NCI-H2029 treated with DMSO at 0.1 percent for 48 hours (cell line): ENCODE data around the gene GIMD1.
"Not testable (repeated sequence)": the region's sequence is repeated elsewhere in the genome, so short reads cannot be mapped to it uniquely, and the experiment has no call there.

ENCODE experiments used
- DNase-seq: peaks from one replicate; lab custom pipeline; 2025; lab: John Stamatoyannopoulos, UW

GIMD1 gene

DNA sequence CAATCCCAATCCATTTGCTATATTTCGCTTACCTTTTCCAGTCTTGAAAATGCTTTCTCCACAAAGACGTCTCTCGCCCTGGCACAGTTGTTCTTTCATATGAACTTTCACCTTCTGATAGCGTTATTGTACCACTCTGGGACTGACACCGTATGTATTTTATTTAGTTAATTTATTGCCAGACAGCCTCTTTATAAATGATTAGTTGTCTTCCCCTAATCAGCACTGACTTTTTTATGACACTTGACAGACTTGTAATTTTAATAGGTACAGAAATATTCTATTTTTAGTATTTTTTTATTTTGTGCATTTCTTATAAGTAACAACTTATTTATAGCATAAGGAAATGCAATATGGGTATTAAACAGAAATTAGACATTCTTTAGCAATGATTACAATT lies at the start of gene GIMD1:
TSS of gene GIMD1 (minus strand) at position 101 of the 400 bp plus-strand sequence. CDS start 1,343 bp downstream, outside the sequence.
- no peak for DNase-seq

DNA sequence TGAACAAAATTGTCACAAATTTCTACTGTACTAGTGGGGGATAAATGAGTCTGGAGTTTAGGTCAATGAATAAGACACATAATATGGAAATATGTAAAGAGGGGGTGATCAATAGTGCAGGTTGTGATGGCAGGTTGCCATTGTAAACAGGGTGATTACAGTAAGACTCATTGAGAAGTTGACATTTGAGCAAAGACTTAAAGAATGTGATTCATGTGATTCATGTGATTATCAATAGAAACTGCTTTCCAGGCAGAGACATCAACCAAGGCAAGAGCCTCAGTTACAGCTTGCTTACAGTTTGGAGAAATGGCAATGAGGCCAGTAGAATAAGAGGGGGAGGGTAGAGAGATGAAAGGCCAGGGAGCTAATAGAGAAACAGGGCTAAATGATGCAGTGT lies 45.8 kb upstream of the GIMD1 start:
- no peak for DNase-seq

DNA sequence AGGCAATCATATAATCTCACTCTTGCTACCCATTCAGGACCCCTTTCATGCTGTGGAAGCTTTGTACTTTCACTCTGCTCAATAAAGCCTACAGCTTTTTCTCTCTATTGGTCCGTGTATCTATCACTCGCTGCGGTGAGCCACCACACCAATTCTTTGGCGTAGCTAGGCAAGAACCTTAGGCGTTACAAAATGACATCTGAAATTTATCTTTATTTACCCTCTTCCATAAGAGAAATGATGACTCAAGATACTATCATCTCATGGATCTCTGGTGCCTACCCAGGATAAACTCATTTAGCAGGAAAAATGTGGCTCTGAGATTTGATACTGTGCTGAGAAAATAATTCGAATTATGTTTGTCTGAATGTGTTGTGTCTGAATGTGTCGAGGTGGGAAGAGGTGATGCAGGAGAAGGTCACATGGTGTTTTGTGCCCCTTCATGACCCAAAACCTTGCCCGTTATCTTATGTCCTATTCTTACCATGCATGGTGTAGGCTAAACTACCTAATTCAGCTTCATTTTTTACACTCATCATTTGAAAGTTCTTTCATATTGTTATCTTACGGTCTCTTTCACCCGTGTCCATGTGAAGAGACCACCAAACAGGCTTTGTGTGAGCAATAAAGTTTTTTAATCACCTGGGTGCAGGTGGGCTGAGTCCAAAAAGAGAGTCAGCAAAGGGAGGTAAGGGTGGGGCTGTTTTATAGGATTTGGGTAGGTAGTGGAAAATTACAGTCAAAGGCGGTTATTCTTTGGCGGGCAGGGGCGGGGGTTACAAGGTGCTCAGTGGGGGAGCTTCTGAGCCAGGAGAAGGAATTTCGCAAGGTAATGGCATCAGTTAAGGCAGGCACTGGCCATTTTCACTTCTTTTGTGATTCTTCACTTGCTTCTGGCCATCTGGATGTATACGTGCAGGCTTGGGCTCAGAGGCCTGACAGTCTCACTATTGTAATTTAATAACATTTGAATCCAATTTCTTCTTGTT lies 41.6 kb upstream of the GIMD1 start:
- DNase-seq = no peak

- DNase-seq = not testable (repeated sequence)
Observed at GRCh38 chr4:106408004-106408403, 39.4 kb upstream of the GIMD1 start.

GRCh38 chr4:106401157-106401556 lies 32.6 kb upstream of the GIMD1 start:
- DNase-seq = no peak

DNA sequence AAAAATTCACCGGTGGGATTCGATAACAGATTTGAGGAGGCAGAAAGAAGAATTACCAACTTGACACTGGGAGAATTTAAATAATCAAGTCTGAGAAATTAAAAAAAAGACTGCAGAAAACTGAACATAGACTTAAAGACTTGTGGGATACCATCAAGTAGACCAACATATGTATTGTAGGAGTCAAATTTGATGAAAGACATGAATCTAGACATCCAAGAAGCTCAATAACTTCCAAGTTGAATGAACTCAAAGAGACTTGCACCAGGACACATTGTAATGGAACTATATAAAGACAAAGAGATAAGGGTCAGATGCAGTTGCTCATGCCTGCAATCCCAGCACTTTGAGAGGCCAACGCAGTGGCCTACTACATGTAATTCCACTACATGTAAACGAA lies 30.3 kb upstream of the GIMD1 start:
- not testable (repeated sequence) for DNase-seq

DNA sequence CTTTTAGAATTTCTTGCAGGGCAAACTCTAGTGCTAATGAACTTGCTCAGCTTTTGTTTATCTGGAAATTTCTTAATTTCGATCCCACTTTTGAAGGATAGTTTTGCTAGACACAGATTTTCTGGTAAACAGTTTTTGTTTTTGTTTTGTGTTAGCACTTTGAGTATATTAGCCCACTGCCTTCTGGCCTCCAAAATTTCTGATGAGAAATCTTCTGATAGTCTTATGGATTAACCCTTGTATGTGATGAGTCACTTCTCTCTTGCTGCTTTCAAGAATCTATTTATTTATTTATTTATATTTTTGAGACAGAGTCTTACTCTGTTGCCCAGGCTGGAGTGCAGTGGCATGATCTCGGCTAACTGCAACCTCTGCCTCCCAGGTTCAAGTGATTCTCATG lies 27.0 kb upstream of the GIMD1 start:
- DNase-seq = no peak

DNA sequence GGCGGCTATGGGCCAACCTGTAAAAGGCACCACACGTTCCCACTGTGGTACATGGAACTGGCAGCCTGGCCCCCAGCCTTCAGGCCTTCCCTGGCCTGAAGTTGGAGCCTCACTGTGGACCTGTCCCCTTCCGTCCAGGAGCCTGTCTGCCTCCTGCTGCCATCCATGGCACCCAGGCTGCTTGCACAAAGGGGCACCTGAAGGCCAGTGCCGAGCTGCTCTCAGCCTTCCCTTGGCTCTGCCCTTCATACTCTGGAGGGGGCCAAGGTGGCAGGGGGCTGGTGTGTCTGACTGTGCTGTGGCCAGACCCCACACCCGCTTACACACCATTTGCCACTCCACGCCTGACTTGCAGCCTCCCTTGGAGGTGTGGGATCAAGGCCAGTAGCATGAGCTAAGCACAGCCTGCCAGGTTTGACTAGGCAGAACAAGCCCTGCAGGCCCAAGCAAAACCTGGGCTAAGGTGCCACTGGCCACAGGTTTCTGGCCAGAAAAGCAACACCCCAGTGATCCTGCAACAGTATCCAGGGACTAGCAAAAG lies 17.3 kb upstream of the GIMD1 start:
- no peak for DNase-seq

DNA sequence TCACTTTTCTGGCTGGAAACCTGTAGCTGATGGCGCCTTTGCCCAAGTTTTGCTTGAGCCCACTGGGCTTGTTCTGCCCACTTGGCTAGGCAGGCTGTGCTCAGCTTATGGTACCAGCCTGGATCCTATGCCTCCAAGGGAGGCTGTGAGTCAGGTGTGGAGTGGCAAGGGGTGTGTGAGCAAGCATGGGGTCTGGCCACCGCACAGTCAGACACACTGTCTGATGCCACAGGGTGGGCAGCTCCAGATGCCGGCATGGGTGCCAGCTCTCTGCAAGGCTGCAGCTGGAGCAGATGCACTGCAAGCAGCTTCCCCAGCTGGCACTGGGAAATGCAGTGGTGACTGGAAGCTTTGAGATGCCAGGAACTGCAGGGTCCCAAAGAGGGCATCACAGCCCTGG lies 16.3 kb upstream of the GIMD1 start:
- no peak for DNase-seq

DNA sequence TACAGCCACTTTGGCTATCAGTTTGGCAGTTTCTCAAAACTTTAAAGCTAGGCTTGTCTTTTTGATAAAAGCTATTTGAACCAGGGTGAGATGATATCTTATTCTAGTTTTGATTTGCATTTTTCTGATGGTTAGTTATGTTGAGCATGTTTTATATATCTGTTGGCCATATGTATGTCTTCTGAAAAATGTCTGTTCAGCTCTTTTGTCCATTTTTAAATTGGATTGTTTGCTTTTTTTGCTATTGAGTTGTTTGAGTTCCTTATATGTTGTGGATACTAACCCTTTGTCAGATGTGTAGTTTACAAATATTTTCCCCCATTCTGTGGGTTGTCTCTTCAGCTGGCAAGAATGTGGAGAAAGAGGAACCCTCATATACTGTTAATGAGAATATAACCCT lies 11.6 kb upstream of the GIMD1 start:
- DNase-seq = no peak

DNA sequence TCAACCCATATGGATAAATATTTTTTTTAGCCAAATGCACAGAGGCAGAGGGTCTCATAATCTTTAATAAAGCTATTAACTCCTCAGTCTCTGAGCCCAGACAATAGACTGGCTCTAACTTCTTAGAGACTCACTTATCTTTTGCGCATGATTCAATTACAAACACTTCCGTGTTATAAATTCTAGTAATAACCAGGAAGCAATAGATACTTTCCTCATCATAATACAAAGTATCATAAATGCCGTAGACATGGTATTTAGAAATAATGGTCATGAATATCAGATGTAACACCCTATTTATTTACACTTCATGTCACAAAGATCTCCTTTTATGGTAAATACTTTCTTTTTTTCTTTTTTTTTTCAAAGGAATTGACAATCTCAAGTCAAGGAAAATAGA lies 4.4 kb upstream of the GIMD1 start:
- DNase-seq = no peak

GRCh38 chr4:106371161-106371560 lies 2.6 kb upstream of the GIMD1 start:
- DNase-seq = no peak

GRCh38 chr4:106370214-106370613 lies 1.6 kb upstream of the GIMD1 start:
- no peak for DNase-seq

- no peak for DNase-seq
Observed at GRCh38 chr4:106369456-106370060, 980 bp upstream of the GIMD1 start.

DNA sequence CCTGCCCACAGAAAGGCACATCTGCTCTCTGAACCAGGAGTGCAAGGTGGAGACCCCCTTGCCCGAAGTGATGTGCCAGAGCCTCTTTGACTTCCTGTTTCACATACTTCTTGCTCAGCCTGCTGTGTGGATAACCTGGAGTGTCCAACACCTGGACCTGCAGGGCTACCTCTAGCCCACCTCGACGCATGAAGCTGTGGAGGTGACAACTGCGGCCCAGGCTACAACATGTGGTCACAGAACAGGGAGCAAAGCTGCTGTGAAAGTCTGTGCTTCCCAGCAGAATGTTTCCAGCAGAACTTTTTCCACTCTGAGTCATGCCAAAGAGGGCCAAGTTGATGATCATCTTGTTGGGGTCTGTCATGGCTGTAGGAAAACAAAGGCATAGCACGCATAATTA lies 1.5 kb downstream of the GIMD1 start:
- DNase-seq = no peak

- no peak for DNase-seq
Observed at GRCh38 chr4:106366026-106366425, 2.6 kb downstream of the GIMD1 start.

DNA sequence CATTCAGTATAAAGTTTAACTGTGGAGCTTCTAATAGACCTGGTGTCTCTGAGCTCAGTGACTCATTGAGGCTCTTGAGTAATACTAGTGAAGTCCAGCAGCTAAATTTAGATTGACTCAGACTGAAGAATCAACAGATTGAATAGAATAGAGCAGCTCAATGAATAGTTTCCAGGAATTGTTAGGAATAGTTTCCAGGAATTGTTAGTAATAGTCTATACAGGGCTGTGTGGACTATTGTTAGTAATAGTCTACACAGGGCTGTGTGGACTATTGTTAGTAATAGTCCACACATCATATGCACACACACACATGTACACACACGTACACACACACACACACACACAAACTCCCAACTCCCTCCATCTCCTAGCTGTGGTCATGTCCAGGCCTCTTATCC lies 3.0 kb downstream of the GIMD1 start:
- no peak for DNase-seq

GRCh38 chr4:106364282-106364681 lies 4.3 kb downstream of the GIMD1 start:
- no peak for DNase-seq

- no peak for DNase-seq
Observed at GRCh38 chr4:106362086-106362825, 6.3 kb downstream of the GIMD1 start.

GRCh38 chr4:106358899-106359298 lies 9.7 kb downstream of the GIMD1 start:
- DNase-seq = no peak

DNA sequence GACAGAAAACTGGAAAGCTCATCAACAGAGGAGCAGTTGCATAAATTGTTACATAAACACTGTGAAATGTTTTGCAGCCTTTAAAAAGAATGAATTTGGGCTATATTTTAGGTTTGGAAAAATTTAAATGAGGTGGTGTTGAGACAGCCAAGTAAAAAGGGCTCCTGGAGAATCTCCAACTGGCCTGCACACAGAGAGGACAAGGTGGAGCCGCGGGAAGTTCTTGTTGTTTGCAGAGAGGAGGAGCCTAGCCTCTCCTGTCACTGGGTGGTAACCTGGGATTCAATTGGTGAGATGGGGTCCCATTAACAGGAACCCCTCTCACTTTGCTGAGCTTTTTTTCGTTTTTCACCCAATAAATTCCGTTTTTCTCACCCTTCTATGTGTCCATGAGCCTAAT lies 13.4 kb downstream of the GIMD1 start:
- DNase-seq = peak; percentile 5

DNA sequence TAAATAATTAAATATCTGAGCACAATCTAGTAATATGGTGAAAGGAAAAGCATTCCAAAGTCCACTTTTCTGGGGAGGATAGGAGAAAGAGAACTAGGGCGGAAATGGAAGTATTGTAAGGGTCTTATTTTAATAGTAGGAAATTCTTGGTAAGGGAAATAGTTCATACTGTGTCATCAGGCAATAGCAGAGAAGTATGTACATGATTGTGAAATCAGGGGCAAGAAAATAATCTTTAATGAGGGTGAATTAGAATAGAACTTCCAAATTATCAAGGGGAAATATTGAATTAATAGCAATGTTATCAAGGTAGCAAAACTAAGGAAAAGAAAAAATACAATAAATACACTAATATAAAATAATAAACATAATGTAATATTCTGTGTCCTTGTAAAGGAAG lies 14.8 kb downstream of the GIMD1 start:
- DNase-seq = no peak
